Mesenchymal stem cell (in vitro differentiated cells and primary cell): Measurements from ENCODE around the gene RHBDL1.

Experiments used
- DNase-seq: peaks from one replicate; pipeline ENCODE4 v3.0.0-alpha.2; 2013
- H2AFZ ChIP-seq: one replicate; pipeline ENCODE4 v1.6.1; 2013; ENCODE audit warnings: low read depth, mild to moderate bottlenecking, control low read depth, inconsistent platforms, low read length, moderate library complexity
- H2AK5ac ChIP-seq: 2 replicates; pipeline ENCODE4 v1.6.1; 2013; ENCODE audit warnings: low read length, moderate library complexity, mild to moderate bottlenecking, inconsistent platforms; ENCODE audit not compliant: severe bottlenecking
- H2BK120ac ChIP-seq: one replicate; pipeline ENCODE4 v1.6.1; 2013; ENCODE audit warnings: low read depth, mild to moderate bottlenecking, inconsistent platforms, low read length, moderate library complexity
- H2BK12ac ChIP-seq, 2 experiments: one replicate each; pipeline ENCODE4 v1.6.1; 2013; ENCODE audit warnings: inconsistent platforms in 2 of 2, low read length in 2 of 2, mild to moderate bottlenecking in 2 of 2, moderate library complexity in 2 of 2, control low read depth in 1 of 2
- H2BK15ac ChIP-seq: one replicate; pipeline ENCODE4 v1.6.1; 2013; ENCODE audit warnings: mild to moderate bottlenecking, low read depth, inconsistent platforms; ENCODE audit not compliant: poor library complexity, severe bottlenecking
- H2BK5ac ChIP-seq: 2 replicates; pipeline ENCODE4 v1.6.1; 2013; ENCODE audit warnings: low read depth, mild to moderate bottlenecking, low read length, control low read depth, inconsistent platforms; ENCODE audit not compliant: poor library complexity, severe bottlenecking
- H3K14ac ChIP-seq, 2 experiments: one replicate each; pipeline ENCODE4 v1.6.1; 2013; ENCODE audit warnings: inconsistent platforms in 2 of 2, low read length in 2 of 2, control low read depth in 1 of 2, mild to moderate bottlenecking in 1 of 2, moderate library complexity in 1 of 2
- H3K18ac ChIP-seq, 2 experiments: one replicate each; pipeline ENCODE4 v1.6.1; 2013; ENCODE audit warnings: inconsistent platforms in 2 of 2, low read length in 2 of 2, control low read depth in 1 of 2, low read depth in 1 of 2, mild to moderate bottlenecking in 1 of 2
- H3K23ac ChIP-seq, 2 experiments: one replicate each; pipeline ENCODE4 v1.6.1; 2013; ENCODE audit warnings: inconsistent platforms in 2 of 2, low read length in 2 of 2, mild to moderate bottlenecking in 2 of 2, moderate library complexity in 2 of 2, control low read depth in 1 of 2
- H3K27ac ChIP-seq: 2 replicates; pipeline ENCODE4 v1.5.1; 2013; ENCODE audit warnings: mild to moderate bottlenecking, moderate library complexity, low read length, control low read depth, inconsistent platforms; ENCODE audit not compliant: poor library complexity, severe bottlenecking
- H3K27me3 ChIP-seq, 2 experiments: 2 replicates each; pipeline versions ENCODE4 v1.6.1 to v1.7.0; 2013; ENCODE audit warnings: low read length in 2 of 2, mild to moderate bottlenecking in 2 of 2, moderate library complexity in 2 of 2, control low read depth in 1 of 2, inconsistent platforms in 1 of 2; ENCODE audit not compliant: control insufficient read depth in 1 of 2, insufficient read depth in 1 of 2
- H3K36me3 ChIP-seq, 2 experiments: 2 replicates each; pipeline versions ENCODE4 v1.6.1 to v1.7.0; 2013; ENCODE audit warnings: low read length in 2 of 2, control low read depth in 1 of 2, inconsistent platforms in 1 of 2, low read depth in 1 of 2, mild to moderate bottlenecking in 1 of 2; ENCODE audit not compliant: insufficient read depth in 2 of 2, control insufficient read depth in 1 of 2
- H3K4ac ChIP-seq, 2 experiments: one replicate each; pipeline ENCODE4 v1.6.1; 2013; ENCODE audit warnings: inconsistent platforms in 2 of 2, low read length in 2 of 2, mild to moderate bottlenecking in 2 of 2, moderate library complexity in 2 of 2, control low read depth in 1 of 2, low read depth in 1 of 2
- H3K4me1 ChIP-seq: 2 replicates; pipeline ENCODE4 v1.6.1; 2013; ENCODE audit warnings: low read depth, low read length, control low read depth; ENCODE audit not compliant: control insufficient read depth, insufficient read depth
- H3K4me2 ChIP-seq: 2 replicates; pipeline ENCODE4 v1.6.1; 2013; ENCODE audit warnings: low read length, mild to moderate bottlenecking, inconsistent platforms; ENCODE audit not compliant: poor library complexity, severe bottlenecking
- H3K4me3 ChIP-seq, 2 experiments: 2 replicates each; pipeline versions ENCODE4 v1.5.1 to v1.7.0; 2013; ENCODE audit warnings: low read length in 2 of 2, mild to moderate bottlenecking in 2 of 2, control low read depth in 1 of 2, low read depth in 1 of 2; ENCODE audit not compliant: insufficient read depth in 1 of 2
- H3K79me1 ChIP-seq: replicated peaks from 2 replicates; pipeline ENCODE4 v1.6.1; 2013; ENCODE audit warnings: mild to moderate bottlenecking, control low read depth, low read length, inconsistent platforms; ENCODE audit not compliant: poor library complexity, severe bottlenecking
- H3K9ac ChIP-seq: 2 replicates; pipeline ENCODE4 v1.7.0; 2013; ENCODE audit warnings: mild to moderate bottlenecking, low read length, moderate library complexity
- H3K9me3 ChIP-seq: 2 replicates; pipeline ENCODE4 v1.7.0; 2013; ENCODE audit warnings: mild to moderate bottlenecking, low read length; ENCODE audit not compliant: control insufficient read depth
- H4K8ac ChIP-seq: one replicate; pipeline ENCODE4 v1.6.1; 2013; ENCODE audit warnings: inconsistent platforms, mild to moderate bottlenecking, low read length, moderate library complexity
- H4K91ac ChIP-seq: one replicate; pipeline ENCODE4 v1.6.1; 2013; ENCODE audit warnings: mild to moderate bottlenecking, low read length, inconsistent platforms
- WGBS: methylation state at CpG from one replicate; pipeline ENCODE4 v1.1.7; 2013; ENCODE audit warnings: mixed read lengths; 5-methylcytosine and 5-hydroxymethylcytosine counted together

The RHBDL1 gene

DNA sequence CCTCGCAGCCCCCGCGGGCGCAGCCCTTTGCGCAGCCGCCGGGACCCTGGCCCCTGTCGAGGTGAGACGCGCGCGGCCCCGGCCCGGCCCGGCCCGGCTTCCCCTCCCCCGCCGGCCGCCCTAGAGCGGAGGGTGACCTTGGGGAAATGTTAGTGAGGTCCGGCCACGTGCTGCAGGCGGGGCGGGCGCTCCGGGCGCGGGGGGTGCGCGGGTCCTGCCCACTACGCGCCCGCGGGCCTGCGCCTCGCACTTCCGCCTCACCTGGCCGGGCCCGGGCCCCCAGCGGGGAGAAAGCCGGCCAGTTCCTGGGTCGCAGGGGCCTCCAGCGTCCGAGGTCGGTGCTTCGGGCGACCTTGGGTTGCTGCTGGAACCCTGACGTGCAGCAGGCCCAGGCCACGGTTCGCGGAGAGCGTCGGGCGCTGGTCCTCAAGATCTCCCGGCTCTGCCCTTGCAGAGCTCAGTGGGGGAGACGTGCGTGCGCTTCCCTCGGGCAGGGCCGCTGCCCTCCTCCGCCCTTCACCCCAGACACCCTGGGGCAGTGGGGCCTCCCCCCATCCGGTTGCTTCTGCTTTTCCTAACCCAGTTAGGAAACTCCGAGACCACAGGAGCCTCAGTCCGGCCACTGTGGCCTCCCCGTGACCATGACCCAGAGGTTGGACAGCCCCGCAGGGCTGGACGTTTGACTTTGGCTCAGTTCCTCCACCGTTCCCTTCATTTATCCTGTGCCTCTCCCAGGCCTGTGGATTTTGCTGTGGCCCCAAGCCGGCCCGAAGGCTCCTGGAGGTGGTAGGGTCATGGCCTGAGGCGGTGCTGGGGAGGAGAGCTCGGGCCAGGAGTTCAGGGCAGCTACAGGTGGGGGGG lies 33.1 kb upstream of the RHBDL1 start:
- H2AFZ ChIP-seq = peak overlapping the region; percentile 46
- no peaks in the 10 kb centered on the region for H3K9me3 ChIP-seq
- H3K4me2 ChIP-seq = peak overlapping the region; percentile 99
- 12% methylated on average over 53 of the region's 72 CpGs for WGBS
- H2BK12ac ChIP-seq = peak overlapping the region in 1 of 2 experiments; percentile 84
- peak overlapping the region; percentile 76 to 80 for H3K18ac ChIP-seq
- peak overlapping the region in 1 of 2 experiments; percentile 88 for H3K14ac ChIP-seq
- H3K36me3 ChIP-seq = peaks cover 0 to 23% of the 10 kb centered on the region in 2 experiments
- H2BK15ac ChIP-seq = peak overlapping the region; percentile 89
- no peak overlapping the region for H3K27ac ChIP-seq
- H3K4ac ChIP-seq = peak overlapping the region; percentile 54 to 83
- H3K9ac ChIP-seq = peak overlapping the region; percentile 89
- H3K27me3 ChIP-seq = no peaks in the 10 kb centered on the region
- peaks cover 30% of the 10 kb centered on the region for H3K79me1 ChIP-seq
- H2AK5ac ChIP-seq = no peak overlapping the region
- peak overlapping the region in 1 of 2 experiments; percentile 83 for H3K23ac ChIP-seq
- peaks cover 50% of the 10 kb centered on the region for H3K4me1 ChIP-seq
- peak overlapping the region; percentile 84 for H2BK120ac ChIP-seq
- H2BK5ac ChIP-seq = no peak overlapping the region
- peak overlapping the region; percentile 89 for H4K8ac ChIP-seq
- peak; percentile 49 for DNase-seq
- H4K91ac ChIP-seq = peak overlapping the region; percentile 70
- H3K4me3 ChIP-seq = peak overlapping the region; percentile 71 to 83

DNA sequence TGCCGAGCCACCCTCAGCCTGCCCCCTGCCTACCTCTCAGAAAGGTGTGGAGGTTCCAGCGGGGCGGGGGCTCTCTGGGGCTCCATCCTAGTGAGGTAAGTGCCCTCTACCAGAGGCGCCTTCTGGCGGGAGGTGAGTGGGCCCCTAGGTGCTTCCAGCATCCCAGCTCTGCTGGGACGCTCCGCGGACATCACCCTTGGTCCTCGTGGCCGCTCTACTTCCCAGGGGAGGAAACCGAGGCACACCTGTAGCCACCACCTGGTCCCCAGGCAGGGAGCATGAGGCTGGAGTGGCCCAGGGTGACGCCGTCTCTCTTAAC lies 32.5 kb upstream of the RHBDL1 start:
- Histone ChIP-seq H3K27me3 (no peaks in the 10 kb centered on the region), H3K9ac (peak overlapping the region; percentile 89), H2BK120ac (no peak overlapping the region), H3K79me1 (peaks cover 34% of the 10 kb centered on the region), H3K36me3 (peaks cover 0 to 27% of the 10 kb centered on the region in 2 experiments), H2AK5ac (no peak overlapping the region), H3K9me3 (no peaks in the 10 kb centered on the region), H4K8ac (no peak overlapping the region), H3K4ac (peak overlapping the region in 1 of 2 experiments; percentile 54), H2AFZ (no peak overlapping the region), H3K18ac (peak overlapping the region in 1 of 2 experiments; percentile 80), H3K4me1 (peaks cover 53% of the 10 kb centered on the region), H4K91ac (no peak overlapping the region), H3K27ac (no peak overlapping the region), H2BK15ac (no peak overlapping the region), H3K14ac (no peak overlapping the region), H3K4me3 (peak overlapping the region in 1 of 2 experiments; percentile 83), H2BK5ac (no peak overlapping the region), H2BK12ac (no peak overlapping the region), H3K23ac (no peak overlapping the region), H3K4me2 (peak overlapping the region; percentile 99)
- DNase-seq = no peak
- 91% methylated on average over 11 of the region's 13 CpGs for WGBS

DNA sequence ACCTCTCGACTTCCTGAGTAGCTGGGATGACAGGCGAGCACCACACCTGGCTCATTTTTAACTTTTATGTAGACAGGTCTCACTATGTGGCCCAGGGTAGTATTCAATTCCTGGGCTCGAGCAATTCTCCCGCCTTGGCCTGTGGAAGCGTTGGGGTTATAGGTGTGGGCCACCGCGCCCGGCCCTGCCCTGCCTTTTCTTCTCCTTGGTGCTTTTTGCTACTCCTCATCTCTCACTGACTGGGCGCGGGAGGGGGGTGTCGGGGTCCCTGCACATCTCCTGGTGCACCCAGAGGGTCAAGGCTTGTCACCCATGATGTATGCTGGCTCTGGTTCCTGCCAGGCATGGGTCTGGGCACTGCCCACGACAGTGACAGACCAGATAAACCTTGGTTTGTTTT lies 30.9 kb upstream of the RHBDL1 start:
- Histone ChIP-seq H3K9me3 (no peaks in the 10 kb centered on the region), H2AFZ (no peak overlapping the region), H4K91ac (no peak overlapping the region), H2BK12ac (no peak overlapping the region), H2BK120ac (no peak overlapping the region), H3K4me3 (no peak overlapping the region), H2BK15ac (no peak overlapping the region), H3K79me1 (peaks cover 37% of the 10 kb centered on the region), H3K27ac (no peak overlapping the region), H3K36me3 (peaks cover 0 to 27% of the 10 kb centered on the region in 2 experiments), H2AK5ac (no peak overlapping the region), H3K23ac (no peak overlapping the region), H3K9ac (no peak overlapping the region), H3K4me2 (no peak overlapping the region), H3K18ac (no peak overlapping the region), H3K14ac (no peak overlapping the region), H3K4me1 (peaks cover 63% of the 10 kb centered on the region), H3K27me3 (no peaks in the 10 kb centered on the region), H4K8ac (no peak overlapping the region), H2BK5ac (no peak overlapping the region), H3K4ac (no peak overlapping the region)
- no peak for DNase-seq
- WGBS = 96% methylated on average over 12 of the region's 12 CpGs

- no peak overlapping the region for H2AK5ac ChIP-seq
- no peaks in the 10 kb centered on the region for H3K9me3 ChIP-seq
- H3K4me3 ChIP-seq = no peak overlapping the region
- no peak overlapping the region for H3K14ac ChIP-seq
- H3K27me3 ChIP-seq = no peaks in the 10 kb centered on the region
- H2AFZ ChIP-seq = no peak overlapping the region
- peaks cover 40% of the 10 kb centered on the region for H3K79me1 ChIP-seq
- no peak overlapping the region for H3K27ac ChIP-seq
- peaks cover 64% of the 10 kb centered on the region for H3K4me1 ChIP-seq
- no peak overlapping the region for H3K23ac ChIP-seq
- WGBS = 91% methylated on average over 27 of the region's 32 CpGs
- H2BK5ac ChIP-seq = no peak overlapping the region
- H2BK15ac ChIP-seq = no peak overlapping the region
- DNase-seq = no peak
- peak overlapping the region; percentile 15 for H3K9ac ChIP-seq
- H4K8ac ChIP-seq = peak overlapping the region; percentile 3
- peaks cover 0 to 34% of the 10 kb centered on the region in 2 experiments for H3K36me3 ChIP-seq
- H3K4ac ChIP-seq = no peak overlapping the region
- H2BK120ac ChIP-seq = no peak overlapping the region
- H3K18ac ChIP-seq = no peak overlapping the region
- no peak overlapping the region for H4K91ac ChIP-seq
- H3K4me2 ChIP-seq = no peak overlapping the region
- H2BK12ac ChIP-seq = no peak overlapping the region
These were observed 29.4 kb upstream of the RHBDL1 start for GRCh38 chr16:645852-646678.
